Right ventricle myocardium inferior (tissue), 1 donor: Measurements from ENCODE around the gene ECEL1. TPM values are rescaled to one million over a fixed set of nuclear protein-coding genes. Genes with fewer than 3 reads are reported as not detected.
"Not testable (repeated sequence)": the region's sequence is repeated elsewhere in the genome, so short reads cannot be mapped to it uniquely, and the experiment has no call there.

ENCODE experiments used
- ATAC-seq: fragments of 200-7000 bp; cut with Tn5 transposase; one replicate; pipeline ENCODE4 v1.9.1; 2020; ENCODE audit warnings: mild to moderate bottlenecking, moderate library complexity
- DNase-seq: peaks from one replicate; pipeline ENCODE4 v3.0.0; 2021; ENCODE audit errors: missing footprints
- intact Hi-C: fragments of 100-400 bp; cut with DNase I; formaldehyde crosslinking; loops from one replicate; pipeline ENCODE4 v1.11.0; 2022
- long read RNA-seq: library from polyadenylated mRNA; unstranded; transcript quantifications from one replicate; pipeline ENCODE4 v2.0.0, GENCODE V29; 2021
- total RNA-seq: library from RNA; stranded (reverse); fragmentation: NEBNext Ultra II Directional; extraction: Animal tissue kit (Norgen Biotek cat#: 25700); gene quantifications from one replicate; pipeline ENCODE4 v1.2.1, GENCODE V29; 2021
- donor health status: DM: no; HTN: yes; CAD: no; lungs with severe emphysema.

The ECEL1 gene, protein sequence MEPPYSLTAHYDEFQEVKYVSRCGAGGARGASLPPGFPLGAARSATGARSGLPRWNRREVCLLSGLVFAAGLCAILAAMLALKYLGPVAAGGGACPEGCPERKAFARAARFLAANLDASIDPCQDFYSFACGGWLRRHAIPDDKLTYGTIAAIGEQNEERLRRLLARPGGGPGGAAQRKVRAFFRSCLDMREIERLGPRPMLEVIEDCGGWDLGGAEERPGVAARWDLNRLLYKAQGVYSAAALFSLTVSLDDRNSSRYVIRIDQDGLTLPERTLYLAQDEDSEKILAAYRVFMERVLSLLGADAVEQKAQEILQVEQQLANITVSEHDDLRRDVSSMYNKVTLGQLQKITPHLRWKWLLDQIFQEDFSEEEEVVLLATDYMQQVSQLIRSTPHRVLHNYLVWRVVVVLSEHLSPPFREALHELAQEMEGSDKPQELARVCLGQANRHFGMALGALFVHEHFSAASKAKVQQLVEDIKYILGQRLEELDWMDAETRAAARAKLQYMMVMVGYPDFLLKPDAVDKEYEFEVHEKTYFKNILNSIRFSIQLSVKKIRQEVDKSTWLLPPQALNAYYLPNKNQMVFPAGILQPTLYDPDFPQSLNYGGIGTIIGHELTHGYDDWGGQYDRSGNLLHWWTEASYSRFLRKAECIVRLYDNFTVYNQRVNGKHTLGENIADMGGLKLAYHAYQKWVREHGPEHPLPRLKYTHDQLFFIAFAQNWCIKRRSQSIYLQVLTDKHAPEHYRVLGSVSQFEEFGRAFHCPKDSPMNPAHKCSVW
- total RNA-seq, result not detected
- long read RNA-seq, result 0 reads

DNA sequence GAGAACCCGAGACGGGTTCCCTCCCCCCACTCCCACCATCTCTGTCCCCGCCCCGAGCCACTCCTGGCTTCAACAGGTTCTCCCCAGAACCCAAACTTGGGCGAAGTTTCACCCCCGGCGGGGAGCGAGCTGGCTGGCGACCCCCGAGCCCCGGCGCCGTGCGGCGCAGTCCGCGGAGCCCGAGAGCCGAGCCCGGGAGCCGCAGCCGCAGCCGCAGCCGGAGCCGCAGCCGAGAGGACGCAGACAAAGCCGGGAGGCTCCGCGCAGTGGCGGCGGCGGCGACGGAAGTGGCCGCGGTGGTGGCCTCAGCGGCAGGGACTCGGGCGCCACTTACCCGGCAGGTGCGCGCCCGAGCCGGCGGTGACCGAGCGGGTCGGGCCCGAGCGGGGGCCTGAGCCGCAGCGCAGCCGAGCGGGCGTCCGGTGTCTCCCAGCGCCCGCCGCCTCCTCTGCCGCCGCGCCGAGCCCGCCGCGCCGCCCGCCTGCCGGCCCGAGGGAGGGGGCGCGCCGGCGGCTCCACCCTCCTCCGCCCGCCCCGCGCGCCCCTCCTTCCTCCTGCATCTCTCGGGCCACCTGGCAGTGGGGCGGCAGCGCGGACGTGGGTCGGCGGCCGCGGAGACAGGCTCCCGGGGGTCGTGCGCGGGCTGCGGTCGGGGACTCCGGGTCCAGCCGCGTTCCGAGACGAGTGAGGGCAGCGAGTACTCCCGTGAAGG, at the start of gene ECEL1:
Gene ECEL1, minus strand, starts transcription at position 450 of the 712 bp plus-strand sequence. CDS start 1,181 bp downstream, outside the sequence.
- intact Hi-C loops, result no loop called here
- ATAC-seq (no peak), DNase-seq (no peak)

DNA sequence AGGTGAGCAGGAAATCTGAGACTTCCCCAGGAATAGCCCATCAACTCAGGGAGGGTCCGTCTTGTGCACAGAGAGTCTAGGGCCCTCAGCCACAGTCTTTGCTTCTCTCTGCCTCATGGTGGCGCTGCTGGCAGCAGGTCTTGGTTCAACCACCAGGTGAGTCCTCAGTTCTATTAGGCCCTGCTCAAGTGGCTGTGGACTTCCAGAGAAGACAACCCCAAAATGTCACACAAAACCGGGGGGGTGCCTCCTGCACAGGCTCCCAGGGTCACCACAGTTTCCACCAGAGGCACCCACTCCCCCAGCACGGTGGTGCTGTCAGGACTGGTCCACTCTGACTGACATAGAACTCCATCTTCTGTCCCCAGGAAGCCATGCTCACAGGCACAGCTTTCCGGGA, 49.4 kb upstream of the ECEL1 start:
- DNase-seq, result no peak
- intact Hi-C loops, result no loop called here
- no peak for ATAC-seq

DNA sequence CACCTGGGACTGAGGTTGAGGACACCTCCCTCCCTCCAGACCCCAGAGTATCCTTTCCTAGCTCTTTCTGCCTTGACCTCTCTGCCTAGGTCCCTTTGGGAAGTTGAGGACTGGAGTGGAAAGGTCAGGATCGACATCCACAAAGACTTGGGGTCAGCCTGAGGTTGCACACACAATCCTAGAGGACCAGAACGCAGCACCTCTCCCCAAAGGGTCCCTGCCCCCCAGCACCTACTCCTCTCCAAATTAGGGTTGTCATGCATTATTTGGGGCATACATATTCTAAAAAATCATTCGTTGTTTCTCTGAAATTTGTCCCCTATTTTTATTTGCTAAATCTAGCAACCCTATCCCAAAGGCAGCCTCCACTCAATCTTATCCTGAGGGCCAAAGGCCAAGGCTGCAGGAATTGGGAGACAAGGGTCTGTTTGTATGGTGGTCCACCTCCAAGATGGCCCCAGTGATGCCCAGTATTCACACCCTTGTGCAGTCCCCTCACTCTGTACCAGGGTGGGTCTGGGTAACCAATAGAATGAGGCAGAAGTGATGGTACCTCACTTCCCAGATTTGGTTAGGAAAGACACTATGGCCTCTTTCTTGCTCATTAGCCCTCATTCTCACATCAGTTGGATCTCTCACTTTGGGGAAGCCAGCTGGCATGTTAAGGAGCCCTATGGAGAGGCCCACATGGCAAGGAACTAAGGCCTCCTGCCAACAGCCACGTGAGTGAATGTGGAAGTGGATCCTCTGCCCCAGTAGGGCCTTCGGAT, 48.3 kb upstream of the ECEL1 start:
- ATAC-seq (no peak), DNase-seq (no peak)
- intact Hi-C loops, result no loop called here

DNA sequence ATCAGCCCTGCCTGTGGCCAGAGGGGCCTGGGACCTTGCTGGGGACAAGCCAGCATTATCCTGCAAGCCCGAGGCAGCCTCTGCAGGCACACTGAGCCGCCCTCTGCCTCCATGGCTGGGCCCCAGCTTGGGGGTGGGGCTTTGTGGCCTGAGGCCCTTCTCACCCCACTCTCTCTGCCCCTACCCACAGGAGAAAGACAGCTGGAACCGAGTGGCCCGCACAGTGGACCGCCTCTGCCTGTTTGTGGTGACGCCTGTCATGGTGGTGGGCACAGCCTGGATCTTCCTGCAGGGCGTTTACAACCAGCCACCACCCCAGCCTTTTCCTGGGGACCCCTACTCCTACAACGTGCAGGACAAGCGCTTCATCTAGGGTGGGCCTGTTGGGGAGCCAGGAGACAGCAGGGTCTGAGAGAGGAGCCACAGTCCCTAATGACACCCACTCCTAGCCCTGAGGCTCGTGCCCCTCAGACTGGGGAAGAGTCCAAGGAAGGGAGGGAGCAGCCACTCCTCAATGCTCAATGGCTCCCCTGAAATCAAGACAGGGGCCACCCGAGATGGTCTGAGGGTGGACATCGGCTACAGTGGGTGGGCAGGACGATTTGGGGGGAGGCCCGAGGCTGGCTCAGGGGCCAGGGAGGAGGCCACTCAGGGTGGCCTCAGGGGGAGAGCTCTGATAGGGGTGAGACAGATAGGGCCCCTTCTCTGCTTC, 47.5 kb upstream of the ECEL1 start:
- DNase-seq (no peak), ATAC-seq (no peak)
- intact Hi-C loops, result no loop called here

DNA sequence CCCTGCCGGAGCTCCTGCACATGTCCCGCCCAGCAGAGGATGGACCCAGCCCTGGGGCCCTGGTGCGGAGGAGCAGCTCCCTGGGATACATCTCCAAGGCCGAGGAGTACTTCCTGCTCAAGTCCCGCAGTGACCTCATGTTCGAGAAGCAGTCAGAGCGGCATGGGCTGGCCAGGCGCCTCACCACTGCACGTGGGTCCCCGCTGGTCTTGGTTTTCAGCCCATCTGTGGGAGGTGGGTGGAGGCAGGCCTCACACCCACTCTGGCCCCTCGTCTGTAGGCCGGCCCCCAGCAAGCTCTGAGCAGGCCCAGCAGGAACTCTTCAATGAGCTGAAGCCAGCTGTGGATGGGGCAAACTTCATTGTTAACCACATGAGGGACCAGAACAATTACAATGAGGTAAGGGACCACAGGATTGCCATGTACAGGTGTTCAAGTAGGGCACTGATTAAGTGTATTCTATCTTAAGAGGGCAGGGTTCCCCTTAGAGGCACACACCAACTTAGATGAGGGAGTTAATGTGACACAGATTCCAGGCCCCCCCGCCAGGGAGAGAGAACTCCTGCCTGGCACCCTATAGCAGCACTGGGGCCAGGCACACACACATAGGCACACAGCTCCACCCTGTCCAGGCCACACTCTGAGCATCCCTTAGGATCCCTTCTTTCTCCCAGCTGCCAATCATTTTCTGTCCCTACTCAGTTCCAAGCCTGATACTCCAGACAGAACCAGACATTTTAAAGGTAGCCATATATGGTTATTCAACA, 46.5 kb upstream of the ECEL1 start:
- peak; percentile 14 for DNase-seq
- no peak for ATAC-seq
- intact Hi-C loops, result no loop called here

DNA sequence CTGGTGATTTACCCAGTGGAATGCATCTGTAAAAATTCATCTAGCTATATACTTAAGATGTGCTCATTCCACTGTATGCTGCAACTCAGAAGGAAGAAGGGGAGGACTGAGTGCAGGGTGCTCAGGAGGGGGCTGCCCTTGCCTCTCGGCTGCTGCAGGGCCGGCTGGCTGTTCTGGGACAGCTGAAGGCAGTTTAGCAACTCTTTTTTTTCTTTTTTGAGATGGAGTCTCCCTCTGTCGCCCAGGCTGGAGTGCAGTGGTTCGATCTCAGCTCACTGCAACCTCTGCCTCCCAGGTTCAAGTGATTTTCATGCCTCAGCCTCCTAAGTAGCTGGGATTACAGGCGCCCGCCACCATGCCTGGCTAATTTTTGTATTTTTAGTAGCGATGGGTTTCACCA, 45.2 kb upstream of the ECEL1 start:
- intact Hi-C loops, ATAC-seq: not testable (repeated sequence)
- DNase-seq, result peak; percentile 33

DNA sequence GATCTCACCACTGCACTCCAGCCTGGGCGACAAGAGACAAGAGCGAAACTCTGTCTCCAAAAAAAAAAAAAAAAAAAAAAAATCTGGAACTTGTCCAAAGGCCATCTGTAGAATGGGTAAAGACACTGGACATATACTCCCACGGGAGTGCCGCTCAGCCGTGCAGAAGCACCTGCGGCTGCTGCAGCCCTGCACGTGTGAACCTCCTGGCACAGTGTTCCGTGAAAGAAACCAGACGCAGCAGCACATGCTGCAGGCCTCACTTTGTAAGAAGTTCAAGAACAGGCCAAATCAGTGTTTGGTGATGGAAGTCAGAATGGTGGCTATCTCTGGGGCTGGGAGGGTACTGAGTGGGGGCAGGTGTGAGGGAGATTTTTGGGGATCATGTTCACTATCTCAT, 44.8 kb upstream of the ECEL1 start:
- intact Hi-C loops, result no loop called here
- ATAC-seq (peak; percentile 59), DNase-seq (peak; percentile 70)

DNA sequence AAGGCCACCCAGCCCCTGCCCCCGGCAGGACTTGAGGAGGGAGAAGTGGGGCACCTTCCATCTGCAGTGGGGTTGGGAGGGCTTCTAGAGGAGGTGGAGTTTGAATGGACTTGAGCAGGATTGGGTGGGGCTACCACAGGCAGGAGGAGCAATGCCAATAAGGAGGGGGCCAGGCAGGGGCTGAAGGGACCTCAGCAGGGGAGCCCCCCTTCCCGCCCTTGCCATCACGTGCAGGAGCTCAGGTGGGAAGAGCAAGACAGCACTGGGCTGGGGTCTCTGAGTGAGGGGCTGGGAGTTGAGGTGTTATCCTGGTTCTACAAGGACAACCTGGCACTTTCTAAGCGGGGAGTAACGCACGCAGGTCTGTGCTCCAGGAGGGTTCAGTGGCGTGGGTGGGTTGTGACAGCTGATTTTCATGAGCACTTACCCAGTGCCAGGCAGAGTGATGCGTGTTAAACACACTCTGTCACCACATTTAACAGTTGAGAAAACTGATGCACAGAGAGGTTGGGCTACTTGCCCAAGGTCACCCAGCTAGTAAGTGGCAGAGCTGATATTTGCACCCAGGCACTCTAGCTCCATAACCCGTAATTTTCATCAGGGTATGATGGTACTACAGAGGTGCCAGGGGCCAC, 43.1 kb upstream of the ECEL1 start:
- ATAC-seq (no peak), DNase-seq (peak; percentile 53)
- intact Hi-C loops, result no loop called here

DNA sequence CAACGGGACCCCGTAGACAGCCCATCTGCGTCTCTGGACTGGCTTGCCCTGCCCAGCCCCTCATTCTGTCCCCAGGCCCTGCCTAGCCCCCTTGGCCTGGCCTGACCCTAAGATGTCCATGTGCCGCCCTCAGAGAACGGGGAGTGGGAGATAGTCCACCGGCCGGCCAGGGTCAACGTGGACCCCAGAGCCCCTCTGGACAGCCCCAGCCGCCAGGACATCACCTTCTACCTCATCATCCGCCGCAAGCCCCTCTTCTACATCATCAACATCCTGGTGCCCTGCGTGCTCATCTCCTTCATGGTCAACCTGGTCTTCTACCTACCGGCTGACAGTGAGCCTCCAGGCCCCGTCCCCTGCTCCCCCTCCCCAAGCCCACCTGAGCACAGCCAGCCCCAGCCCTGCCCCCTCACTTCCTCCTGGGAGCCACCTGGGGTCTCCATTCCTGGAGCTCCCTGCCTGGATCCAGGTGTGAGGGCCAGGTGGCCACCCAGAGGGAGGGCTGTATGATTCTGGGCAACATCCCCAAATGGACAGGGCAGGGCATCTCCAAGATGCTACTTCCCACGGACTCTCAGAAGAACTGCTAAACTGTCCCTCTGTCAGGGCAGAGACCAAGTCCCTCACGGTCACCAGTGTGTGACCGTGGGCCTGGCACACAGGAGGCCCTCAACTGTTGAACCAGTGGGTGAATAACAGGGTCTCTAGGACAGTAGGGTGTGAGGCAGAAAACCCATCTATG, 42.3 kb upstream of the ECEL1 start:
- DNase-seq, result peak; percentile 53
- intact Hi-C loops, result no loop called here
- ATAC-seq, result no peak

DNA sequence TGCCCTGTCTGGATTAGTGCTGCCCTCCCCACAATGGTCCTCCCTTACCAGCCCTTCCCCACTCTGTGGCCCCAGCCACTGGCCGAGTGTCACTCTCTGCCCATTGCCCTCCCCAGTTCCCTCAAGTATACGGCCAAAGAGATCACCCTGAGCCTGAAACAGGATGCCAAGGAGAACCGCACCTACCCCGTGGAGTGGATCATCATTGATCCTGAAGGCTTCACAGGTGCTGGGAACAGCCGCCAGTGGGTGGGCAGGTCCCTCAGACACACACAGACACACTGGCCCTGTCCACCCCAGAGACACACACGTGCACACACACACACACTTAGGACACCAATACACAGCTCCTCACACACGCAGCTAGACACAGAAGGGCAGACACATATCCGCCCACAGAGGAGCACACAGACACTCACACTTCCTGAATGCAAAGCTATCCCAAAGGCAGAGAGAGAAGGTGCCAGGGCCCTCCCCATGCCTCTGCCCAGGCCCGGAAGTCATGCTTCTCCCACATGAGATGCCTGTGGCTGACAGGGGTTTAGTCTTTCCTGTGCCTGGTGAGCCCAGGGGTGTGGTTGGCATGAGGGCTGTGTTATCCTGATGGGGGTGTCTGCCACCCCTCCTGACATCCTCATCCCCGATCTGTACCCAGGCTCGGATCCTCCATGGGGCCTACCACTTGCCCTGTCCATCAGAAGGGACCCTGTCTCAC, 41.3 kb upstream of the ECEL1 start:
- no peak for ATAC-seq
- DNase-seq, result peak; percentile 62
- intact Hi-C loops, result no loop called here

DNA sequence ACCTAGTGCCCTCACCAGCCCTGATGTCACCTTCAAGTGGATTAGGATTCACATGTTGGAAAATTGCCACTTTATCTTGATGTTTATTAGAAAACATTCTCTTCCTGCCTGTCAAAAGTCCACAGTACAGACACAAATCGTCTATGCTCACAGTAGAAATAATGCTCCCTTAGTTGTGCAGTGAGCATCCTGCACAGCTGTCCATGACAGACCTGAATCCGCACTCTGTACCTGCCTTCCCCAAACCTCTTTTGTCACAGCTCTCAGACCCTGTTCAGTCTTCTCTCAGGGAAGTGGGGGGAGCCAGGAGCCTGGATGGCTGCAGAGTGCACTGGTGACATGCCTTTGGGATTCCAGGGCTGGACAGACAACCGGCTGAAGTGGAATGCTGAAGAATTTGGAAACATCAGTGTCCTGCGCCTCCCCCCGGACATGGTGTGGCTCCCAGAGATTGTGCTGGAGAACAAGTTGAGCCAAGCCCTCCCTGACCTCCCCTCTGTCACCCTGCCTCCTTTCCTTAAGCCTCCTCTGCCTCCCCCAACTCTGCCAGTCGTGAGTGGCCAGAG, 40.4 kb upstream of the ECEL1 start:
- DNase-seq (peak; percentile 22), ATAC-seq (no peak)
- intact Hi-C loops, result no loop called here

DNA sequence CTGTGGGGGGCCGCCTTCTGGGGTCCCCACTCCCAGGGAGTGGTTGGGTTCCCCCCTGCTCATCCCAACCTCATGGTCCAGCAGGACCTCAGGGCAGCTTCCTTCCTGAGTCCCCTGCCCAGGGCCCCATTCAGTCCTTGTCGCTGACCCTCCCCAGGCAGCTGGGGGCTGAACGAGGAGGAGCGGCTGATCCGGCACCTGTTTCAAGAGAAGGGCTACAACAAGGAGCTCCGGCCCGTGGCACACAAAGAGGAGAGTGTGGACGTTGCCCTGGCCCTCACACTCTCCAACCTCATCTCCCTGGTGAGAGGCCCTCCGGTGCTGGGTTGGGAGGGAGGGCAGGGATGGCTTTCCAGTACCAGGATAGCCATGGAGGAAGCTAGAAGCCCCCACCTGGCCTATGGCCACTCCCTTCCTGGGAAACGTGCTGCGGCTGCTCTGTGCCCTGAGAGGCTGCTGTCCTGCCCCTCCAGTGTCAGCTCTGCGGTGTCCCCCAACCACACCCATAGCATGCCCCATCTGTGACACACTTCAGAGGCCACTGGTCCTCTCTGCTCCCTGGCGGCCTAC, 38.8 kb upstream of the ECEL1 start:
- ATAC-seq, result no peak
- DNase-seq, result peak; percentile 60
- intact Hi-C loops, result no loop called here

DNA sequence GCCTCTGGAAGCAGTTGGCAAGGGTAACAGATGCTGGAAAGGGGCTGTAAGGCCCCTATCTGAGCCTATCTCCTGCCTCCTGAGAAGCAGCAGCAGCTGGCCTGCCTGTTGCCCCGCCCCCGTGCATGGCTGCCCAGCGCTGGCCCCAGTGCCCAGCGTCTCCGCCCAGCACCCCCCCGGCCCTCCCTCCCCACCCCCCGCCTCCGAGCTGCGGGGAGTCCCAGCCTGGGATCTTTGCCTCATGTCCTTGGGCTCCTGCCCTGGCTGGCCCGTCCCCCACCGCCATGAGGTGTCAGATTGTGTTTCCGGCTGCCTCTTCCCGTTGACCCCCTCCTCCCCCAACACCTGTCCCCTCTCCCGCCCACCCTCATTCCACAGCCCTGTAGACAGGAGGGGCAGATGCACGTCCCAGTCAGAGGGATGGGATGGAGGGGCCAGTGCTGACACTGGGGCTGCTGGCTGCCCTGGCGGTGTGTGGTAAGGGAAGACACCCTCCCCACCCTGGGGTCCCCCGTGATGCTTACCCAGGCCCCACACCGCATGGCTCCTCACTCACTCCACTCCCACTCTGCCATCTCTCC, 38.2 kb upstream of the ECEL1 start, which contains the start of gene CHRND:
Gene CHRND, plus strand, starts transcription at position 370 of the 581 bp plus-strand sequence. Its CDS starts 56 bp downstream, at position 426.
- intact Hi-C loops, result no loop called here
- DNase-seq, result peak; percentile 61
- peak; percentile 53 for ATAC-seq

DNA sequence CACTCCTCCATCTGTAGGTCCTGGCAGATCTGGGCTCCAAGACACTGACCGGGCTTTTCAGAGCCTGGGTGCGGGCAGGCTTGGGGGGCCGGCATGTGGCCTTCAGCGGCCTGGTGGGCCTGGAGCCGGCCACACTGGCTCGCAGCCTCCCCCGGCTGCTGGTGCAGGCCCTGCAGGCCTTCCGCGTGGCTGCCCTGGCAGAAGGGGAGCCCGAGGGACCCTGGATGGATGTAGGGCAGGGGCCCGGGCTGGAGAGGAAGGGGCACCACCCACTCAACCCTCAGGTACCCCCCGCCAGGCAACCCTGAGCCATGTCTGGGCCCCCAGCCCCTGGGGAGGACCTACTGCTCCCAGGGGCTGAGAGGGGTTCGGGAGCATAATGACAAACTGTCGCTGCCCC, 37.6 kb upstream of the ECEL1 start:
- intact Hi-C loops, result no loop called here
- ATAC-seq, result no peak
- DNase-seq, result peak; percentile 25

DNA sequence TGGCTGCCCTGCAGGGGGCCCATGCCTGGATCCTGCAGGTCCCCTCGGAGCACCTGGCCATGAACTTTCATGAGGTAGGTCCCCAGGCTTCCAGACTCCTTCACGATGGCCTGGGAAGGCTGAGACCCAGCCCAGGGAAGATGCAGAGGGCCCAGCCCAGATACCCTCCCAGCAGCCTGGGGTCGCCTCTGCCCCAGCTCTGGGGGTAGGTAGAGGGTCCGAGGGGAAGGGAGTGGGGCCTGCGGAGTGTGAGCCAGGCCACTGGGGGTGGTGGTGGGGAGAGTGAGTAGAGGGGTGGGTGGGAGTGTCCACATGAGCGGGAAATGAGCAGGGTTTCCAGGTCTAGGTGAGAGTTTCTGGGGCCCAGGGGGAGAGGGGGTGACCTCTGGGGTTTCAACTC, 37.1 kb upstream of the ECEL1 start:
- ATAC-seq (no peak), DNase-seq (peak; percentile 21)
- intact Hi-C loops, result loop anchor here (5.0 kb wide), 2 partner anchors 77 to 617 kb away; no protein-coding TSS in a partner anchor
